Measurements from ENCODE around the gene CERCAM.

DNA sequence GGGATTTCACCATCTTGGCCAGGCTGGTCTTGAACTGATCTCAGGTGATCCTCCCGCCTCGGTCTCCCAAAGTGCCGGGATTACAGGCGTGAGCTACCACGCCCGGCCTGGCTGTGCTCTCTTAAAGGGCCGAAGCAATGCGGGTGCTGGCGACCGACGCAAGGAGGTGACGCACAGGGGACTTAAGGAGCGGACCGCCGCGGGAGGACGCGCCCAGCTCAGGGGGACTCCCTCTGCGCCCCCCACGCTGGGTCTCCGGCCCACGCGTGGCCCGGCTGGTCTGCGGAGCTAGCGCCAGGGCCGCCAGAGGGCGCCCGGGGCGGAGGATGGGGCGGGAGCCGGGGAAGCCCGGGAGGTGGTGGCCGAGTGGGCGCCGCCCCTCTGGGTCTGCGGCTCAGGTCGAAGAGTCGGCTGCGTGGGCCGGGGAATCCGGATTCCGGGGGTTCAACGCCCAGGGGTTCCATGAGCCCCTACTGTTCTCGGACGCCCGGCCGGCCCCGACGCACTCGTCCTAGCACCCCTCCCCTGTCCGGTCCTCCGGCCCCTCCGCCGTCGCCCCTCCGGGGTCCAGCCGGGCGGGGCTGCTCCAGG, 502 bp upstream of the CERCAM start:
- TF ChIP-seq, protein P1, sequence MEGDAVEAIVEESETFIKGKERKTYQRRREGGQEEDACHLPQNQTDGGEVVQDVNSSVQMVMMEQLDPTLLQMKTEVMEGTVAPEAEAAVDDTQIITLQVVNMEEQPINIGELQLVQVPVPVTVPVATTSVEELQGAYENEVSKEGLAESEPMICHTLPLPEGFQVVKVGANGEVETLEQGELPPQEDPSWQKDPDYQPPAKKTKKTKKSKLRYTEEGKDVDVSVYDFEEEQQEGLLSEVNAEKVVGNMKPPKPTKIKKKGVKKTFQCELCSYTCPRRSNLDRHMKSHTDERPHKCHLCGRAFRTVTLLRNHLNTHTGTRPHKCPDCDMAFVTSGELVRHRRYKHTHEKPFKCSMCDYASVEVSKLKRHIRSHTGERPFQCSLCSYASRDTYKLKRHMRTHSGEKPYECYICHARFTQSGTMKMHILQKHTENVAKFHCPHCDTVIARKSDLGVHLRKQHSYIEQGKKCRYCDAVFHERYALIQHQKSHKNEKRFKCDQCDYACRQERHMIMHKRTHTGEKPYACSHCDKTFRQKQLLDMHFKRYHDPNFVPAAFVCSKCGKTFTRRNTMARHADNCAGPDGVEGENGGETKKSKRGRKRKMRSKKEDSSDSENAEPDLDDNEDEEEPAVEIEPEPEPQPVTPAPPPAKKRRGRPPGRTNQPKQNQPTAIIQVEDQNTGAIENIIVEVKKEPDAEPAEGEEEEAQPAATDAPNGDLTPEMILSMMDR (IDR thresholded peaks at IDR 0.05; ENCODE audit: poor library complexity, severe bottlenecking) = peak; percentile 85
- TF ChIP-seq POLR2AphosphoS5 (IDR thresholded peaks at IDR 0.05) (peak; percentile 25), RAD21 (conservative IDR thresholded peaks at IDR 0.05) (peak; percentile 57), EZH2 (IDR thresholded peaks at IDR 0.05; ENCODE audit: borderline replicate concordance, insufficient read depth, low read length, poor library complexity, severe bottlenecking) (no peak), EP300 (conservative IDR thresholded peaks at IDR 0.05; ENCODE audit: poor library complexity, severe bottlenecking) (no peak), TAF1 (IDR thresholded peaks at IDR 0.05; ENCODE audit: low read depth) (no peak)
- TF ChIP-seq, protein P2, sequence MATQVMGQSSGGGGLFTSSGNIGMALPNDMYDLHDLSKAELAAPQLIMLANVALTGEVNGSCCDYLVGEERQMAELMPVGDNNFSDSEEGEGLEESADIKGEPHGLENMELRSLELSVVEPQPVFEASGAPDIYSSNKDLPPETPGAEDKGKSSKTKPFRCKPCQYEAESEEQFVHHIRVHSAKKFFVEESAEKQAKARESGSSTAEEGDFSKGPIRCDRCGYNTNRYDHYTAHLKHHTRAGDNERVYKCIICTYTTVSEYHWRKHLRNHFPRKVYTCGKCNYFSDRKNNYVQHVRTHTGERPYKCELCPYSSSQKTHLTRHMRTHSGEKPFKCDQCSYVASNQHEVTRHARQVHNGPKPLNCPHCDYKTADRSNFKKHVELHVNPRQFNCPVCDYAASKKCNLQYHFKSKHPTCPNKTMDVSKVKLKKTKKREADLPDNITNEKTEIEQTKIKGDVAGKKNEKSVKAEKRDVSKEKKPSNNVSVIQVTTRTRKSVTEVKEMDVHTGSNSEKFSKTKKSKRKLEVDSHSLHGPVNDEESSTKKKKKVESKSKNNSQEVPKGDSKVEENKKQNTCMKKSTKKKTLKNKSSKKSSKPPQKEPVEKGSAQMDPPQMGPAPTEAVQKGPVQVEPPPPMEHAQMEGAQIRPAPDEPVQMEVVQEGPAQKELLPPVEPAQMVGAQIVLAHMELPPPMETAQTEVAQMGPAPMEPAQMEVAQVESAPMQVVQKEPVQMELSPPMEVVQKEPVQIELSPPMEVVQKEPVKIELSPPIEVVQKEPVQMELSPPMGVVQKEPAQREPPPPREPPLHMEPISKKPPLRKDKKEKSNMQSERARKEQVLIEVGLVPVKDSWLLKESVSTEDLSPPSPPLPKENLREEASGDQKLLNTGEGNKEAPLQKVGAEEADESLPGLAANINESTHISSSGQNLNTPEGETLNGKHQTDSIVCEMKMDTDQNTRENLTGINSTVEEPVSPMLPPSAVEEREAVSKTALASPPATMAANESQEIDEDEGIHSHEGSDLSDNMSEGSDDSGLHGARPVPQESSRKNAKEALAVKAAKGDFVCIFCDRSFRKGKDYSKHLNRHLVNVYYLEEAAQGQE (IDR thresholded peaks at IDR 0.05; ENCODE audit: borderline replicate concordance) = no peak
